GM08714 (cell line): Measurements from ENCODE around the gene ATP2C1.

Experiments used
- H3K4me3 ChIP-seq: fragments of 200-500 bp; sonication (Bioruptor generic); 2 replicates; pipeline ENCODE4 v1.5.1; 2014; ENCODE audit warnings: mild to moderate bottlenecking, low read length, inconsistent platforms
- ZNF274 ChIP-seq: IDR thresholded peaks from 2 replicates; pipeline ENCODE4 v1.6.1; 2012; ENCODE audit warnings: mild to moderate bottlenecking, low read depth, low read length

ATP2C1 gene

DNA sequence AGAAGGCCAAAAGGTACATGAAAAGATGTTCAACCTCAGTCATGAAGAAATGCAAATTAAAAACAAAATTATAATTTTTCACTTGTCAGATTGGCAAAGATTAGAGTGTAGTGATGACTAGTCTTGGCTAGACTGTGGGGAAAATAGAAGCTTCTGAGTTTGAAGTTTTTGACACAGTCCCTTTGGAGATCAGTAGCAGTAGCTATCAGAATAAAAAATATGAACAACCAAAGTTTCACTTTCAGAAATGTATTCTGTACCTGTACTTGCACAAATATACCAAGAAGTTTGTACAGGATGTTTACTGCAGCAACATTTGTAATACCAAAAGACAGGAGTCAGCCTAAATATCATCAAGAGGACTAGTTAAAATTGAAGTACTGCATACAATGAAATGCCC lies 14.1 kb downstream of the ATP2C1 start:
- no peak for TF ChIP-seq ZNF274

DNA sequence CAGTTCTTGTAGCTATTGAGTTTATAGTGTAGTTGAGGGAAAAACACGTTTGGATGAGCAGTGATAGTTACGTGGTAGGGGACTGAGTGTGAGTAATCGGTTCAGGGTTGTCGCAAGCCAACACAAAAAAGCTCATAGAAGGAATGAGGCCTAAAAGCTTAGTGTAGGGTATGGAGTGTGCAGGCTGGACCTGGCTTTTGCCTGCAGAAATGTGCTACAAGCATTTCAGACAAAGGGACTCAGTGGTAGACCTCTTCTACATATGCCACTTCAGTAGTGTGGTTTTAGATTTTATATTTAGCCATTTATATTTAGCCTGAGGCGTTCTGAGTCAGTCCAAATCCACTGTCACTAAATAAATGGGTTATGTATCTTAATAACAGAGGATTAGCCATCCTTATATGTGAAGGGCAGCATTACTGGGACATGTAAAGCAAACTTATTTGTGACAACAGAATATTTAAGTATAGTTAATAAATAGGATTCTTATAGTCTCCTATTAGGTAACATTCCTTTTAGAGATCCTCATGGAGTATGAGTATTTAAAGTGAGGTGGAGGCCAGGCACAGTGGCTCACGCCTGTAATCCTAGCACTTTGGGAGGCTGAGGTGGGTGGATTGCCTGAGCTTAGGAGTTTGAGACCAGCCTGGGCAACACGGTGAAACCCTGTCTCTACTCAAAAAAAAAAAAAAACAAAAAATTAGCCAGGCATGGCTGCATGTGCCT lies 21.8 kb downstream of the ATP2C1 start:
- H3K4me3 ChIP-seq: no peak overlapping the region; the same call in 1 of the 2 replicates
- no peak for TF ChIP-seq ZNF274

More for the DNA sequence above, 14.1 kb downstream of the ATP2C1 start:
- no peak overlapping the region for H3K4me3 ChIP-seq

DNA sequence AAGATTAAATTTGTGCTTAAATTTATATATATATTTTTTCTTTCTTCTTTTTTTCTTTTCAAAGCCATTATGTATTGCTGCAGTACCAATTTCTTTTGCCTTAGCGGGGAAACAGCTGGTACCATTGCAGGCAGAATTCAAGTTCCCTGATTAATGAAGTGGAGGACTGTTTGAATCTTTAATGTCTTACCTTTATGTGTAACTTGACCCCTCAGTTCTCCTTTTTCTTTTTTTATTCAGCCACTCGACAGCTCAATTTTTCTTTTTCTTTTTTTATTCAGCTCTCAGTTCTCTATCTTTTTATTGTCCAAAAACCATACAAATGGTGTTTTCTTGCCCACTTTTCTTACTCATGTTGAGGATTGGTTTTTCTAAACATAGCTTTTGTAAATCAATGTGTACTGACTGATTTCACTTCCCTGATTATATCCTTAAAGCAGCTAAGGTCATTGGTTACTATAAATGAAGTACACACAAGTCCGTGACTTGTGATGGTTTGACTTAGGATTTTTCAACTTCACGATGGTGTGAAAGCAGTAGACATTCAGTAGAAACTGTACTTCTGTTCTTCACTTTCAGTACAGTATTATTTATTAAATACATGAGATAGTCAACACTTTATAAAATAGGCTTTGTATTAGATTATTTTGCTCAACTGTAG lies 22.8 kb downstream of the ATP2C1 start:
- H3K4me3 ChIP-seq: no peak overlapping the region
- no peak for TF ChIP-seq ZNF274

DNA sequence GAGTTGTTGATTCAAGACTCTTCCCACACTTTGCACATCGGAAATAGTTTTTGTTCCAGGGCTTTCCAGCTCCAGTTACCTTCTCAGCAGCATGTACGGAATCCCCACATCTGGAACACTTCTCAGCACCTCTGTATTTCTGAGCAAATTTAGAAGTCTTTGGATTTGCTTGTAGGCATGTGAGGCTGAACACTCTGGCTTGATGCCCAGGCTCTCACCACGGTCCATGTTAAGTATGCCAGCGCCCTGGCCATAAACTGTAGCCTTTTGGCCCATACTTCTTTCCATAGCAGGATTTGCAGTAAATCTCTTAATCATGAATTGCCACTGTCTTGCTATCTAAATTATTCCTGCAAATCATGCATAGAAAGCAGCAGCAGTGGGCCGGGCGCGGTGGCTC lies 24.4 kb downstream of the ATP2C1 start:
- H3K4me3 ChIP-seq: no peak overlapping the region
- no peak for TF ChIP-seq ZNF274

DNA sequence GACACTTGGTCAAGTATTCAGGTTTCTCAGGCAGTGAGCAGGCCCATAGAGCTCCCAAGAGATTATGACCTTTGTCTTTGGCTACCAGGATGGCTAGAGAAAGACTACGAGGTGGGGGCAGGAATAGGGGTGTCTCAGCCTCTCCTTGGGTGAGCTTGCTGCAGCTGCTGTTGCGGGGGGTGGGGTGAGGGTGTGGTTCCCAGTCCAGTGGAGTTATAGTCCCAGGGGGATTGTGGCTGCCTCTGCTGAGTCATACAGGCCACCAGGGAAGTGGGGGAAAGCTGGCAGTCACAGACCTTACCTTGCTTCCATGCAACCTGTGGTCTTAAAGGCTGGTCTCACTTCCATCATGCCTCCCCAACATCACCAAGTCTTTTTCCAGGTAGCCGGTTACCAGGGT lies 31.7 kb downstream of the ATP2C1 start:
- no peak overlapping the region; the same call in 1 of the 2 replicates for H3K4me3 ChIP-seq
- no peak for TF ChIP-seq ZNF274

DNA sequence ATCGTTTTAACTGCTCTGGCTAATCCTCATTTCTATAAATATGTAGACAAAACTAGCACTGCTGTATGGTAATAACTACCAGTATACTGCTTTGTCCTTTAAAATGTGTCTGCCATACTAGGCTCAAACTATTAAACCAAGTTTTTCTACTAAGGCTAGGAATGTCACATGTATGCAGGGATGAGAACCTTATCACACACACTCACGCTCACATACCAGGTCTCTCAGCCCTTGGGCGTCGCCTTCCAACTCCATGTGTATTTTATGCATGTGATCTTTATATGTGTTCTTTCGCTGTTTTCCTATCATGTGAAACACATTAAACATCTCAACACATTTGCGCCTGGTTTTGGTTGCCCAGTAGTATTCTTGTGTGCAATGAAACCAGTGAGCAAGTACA lies 32.6 kb downstream of the ATP2C1 start:
- no peak for TF ChIP-seq ZNF274
- H3K4me3 ChIP-seq: no peak overlapping the region

DNA sequence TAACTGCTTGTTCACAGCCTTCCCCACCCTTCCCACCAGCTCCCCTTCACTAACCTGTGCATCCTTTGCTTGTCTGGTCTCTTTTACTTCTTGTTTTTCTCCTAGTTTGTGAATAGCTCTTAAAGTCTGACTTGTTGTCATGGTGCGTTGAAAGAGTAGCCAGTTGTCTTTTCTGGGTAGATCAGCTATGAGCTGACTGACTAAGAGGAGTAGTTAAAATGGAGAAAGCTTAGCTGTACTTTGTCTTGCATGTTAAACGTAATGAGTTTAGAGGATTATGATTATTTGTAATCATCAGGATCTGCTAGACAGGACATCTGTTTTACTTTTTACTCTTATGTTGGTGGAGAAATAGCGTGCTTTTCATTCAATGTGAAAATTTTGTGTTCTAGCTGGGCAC lies 35.9 kb downstream of the ATP2C1 start:
- no peak overlapping the region for H3K4me3 ChIP-seq
- TF ChIP-seq ZNF274: no peak

DNA sequence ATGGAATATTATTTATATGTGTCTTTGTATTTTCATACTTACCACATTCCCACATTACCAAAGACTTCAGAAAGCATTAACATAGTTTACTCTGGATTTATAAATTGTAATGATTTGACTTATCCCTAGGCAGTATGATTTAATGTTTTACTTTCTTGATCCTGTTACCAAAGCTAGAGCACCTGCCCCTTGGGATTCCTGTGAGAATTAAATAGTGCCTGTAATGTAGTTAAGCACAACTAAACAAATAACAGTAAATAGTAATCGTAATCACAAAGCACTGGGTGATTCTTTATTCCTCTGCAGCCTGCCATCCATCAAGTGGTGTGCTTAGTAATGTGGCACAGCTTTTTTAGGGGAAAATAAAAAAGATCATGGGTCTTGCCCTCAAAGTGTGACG lies 39.1 kb downstream of the ATP2C1 start:
- no peak for TF ChIP-seq ZNF274
- H3K4me3 ChIP-seq: no peak overlapping the region

DNA sequence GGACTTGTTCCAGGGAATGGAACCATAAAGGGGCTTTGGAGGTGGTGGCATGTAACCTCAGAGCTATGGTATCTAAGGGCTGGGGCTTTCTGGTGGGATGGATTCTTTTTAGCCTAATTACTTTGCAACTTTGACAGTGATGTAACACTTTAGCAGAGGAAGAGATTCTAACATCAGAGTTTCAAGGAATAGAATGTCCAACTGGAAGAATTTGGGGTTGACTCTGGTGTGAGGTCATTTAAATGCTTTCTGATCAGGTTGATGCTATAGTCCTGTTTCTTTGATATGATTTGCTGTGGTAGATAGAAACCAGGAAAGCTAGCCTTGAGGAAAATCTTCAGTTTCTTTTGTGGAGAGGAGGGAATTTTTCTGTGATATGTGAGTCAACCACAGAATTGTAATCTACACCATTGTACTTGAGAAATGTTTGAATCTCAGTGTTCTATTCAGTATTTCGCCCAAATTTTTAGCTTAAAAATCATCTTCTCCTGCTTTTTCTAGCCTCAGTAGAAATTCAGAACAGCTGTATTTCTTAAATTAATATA lies 40.0 kb downstream of the ATP2C1 start:
- TF ChIP-seq ZNF274: no peak
- H3K4me3 ChIP-seq: no peak overlapping the region

DNA sequence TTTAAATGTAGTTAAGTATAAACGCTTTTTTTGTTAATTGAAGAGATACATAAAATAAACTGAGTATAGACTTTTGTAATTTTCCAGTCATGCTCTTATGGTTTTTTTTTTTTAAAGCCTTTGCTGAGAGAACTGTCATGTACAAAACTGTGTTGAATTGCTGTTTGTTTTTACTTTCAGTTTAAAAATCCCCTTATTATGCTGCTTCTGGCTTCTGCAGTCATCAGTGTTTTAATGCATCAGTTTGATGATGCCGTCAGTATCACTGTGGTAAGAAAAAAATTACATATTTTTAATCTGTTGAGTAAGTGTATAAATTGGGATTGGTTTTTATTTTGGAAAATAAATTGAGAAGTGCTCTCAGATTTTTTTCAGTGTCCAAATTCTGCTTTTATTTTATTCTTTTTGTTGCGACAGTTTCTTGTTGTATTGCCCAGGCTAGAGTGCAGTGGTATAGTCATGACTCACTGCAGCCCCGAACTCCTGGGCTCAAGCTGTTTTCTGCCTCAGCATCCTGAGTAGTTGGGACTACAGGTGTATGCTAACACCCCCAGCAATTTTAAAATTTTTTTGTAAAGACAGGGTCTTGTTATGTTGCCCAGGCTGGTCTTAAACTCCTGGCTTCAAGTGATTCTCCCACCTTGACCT lies 40.7 kb downstream of the ATP2C1 start:
- H3K4me3 ChIP-seq: no peak overlapping the region
- no peak for TF ChIP-seq ZNF274

DNA sequence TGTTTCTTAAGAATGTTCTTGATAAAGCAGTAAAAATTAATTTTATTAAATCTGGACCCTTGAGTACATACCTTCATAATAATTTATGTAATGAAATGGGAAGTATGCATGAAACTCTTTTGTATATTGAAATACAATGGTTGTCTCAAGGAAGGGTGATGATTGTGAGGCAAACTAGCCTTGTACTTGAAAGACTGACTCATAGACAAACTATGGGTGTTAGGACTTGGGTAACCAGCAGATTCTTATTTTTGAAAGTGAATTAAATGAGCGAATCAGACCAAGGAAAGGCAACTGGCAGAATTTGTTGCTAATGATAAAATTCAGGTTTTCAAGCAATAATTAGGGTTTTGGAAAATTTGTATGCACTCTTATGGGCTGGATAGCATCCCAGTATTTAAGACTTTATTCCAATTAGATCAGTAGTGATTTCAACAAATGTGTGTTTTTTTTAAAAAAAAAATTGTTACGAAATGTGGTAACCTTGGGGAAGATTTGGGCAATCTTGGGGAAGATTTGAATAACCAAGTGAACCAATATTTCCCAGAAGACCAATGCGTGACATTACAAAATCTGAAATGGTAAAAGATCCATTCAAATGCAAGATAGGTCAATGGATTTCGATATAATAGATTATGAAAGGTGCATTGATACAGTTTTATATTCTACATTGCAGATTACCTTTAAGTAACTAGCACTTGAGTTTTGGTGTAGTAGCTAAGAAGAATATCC lies 42.0 kb downstream of the ATP2C1 start:
- no peak for TF ChIP-seq ZNF274

DNA sequence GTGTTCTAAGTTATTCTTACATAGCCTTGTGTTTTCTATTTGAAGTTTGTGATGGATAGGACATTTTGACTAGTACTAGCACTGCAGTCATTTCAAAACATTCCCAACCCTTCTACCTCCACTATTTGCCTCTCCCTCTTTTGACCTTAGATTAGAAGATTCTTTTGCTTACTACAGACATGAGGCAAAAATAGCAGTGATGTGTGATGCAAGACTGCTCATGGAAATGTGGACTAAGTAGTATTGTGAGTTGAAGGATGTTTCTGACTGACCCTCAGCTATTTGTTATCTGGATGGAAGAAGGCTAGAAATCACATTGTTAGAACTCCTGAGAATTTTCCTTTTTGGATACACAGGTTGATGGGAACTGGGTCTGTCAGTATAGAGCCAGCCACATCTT lies 45.9 kb downstream of the ATP2C1 start:
- H3K4me3 ChIP-seq: no peak overlapping the region
- TF ChIP-seq ZNF274: no peak

More for the DNA sequence above, 42.0 kb downstream of the ATP2C1 start:
- H3K4me3 ChIP-seq: no peak overlapping the region

DNA sequence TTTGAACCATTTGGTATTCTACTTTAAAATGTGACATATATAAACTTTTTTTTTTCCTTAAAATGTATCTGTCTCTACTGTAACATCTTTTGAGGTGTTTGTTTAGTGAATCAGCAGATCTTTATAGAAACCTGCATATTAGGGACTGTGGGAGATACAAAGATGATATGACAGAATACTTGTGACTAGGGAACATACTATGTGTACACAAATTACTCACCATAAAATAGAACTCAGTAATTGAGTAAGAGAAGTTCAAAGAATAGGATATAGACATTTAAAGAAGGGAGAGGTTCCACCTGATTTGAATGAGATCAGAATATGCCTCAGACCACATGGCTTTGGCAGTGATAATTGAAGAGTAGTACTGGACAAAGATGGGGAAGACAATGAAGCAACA lies 47.9 kb downstream of the ATP2C1 start:
- TF ChIP-seq ZNF274: no peak
- H3K4me3 ChIP-seq: no peak overlapping the region

DNA sequence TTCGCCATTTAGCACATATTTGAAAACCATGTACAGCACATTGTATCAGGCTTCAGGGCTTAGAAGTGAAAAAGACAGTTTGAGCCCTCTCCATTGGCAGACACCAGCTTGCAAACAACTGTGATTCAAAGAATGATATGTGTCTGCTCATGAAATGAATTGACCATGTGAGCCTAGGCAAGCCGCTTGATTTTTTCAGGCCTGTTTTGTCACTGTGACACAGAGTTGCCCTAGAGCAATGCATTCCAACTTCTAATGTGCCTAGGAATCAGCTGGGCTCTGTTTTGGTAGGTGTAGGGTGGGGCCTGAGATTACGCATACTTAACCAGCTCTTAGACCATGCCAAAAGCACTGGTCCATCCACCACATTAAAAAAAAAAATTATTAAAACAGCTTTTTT lies 53.0 kb downstream of the ATP2C1 start:
- TF ChIP-seq ZNF274: no peak
- H3K4me3 ChIP-seq: no peak overlapping the region
